DOHH2 (cell line): ENCODE results near the gene ATP6V0B.

ENCODE experiments used
- EZH2phosphoT487 ChIP-seq: fragments of 200-600 bp; sonication (generic); IDR thresholded peaks from 2 replicates; pipeline ENCODE4 v1.6.1; 2017; ENCODE audit warnings: borderline replicate concordance, mild to moderate bottlenecking, antibody characterized with exemption, low read length, moderate library complexity, mixed read lengths
- TF ChIP-seq, protein P1 (sequence below): fragments of 200-600 bp; sonication (generic); IDR thresholded peaks from one replicate; pipeline ENCODE4 v1.5.1; 2014; ENCODE audit warnings: antibody characterized with exemption, mild to moderate bottlenecking, low read depth, low read length; ENCODE audit not compliant: poor library complexity, severe bottlenecking

- TF ChIP-seq, protein P1, sequence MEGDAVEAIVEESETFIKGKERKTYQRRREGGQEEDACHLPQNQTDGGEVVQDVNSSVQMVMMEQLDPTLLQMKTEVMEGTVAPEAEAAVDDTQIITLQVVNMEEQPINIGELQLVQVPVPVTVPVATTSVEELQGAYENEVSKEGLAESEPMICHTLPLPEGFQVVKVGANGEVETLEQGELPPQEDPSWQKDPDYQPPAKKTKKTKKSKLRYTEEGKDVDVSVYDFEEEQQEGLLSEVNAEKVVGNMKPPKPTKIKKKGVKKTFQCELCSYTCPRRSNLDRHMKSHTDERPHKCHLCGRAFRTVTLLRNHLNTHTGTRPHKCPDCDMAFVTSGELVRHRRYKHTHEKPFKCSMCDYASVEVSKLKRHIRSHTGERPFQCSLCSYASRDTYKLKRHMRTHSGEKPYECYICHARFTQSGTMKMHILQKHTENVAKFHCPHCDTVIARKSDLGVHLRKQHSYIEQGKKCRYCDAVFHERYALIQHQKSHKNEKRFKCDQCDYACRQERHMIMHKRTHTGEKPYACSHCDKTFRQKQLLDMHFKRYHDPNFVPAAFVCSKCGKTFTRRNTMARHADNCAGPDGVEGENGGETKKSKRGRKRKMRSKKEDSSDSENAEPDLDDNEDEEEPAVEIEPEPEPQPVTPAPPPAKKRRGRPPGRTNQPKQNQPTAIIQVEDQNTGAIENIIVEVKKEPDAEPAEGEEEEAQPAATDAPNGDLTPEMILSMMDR = no peak
- no peak for TF ChIP-seq EZH2phosphoT487
Measured at GRCh38 chr1:43981135-43981491, 6.4 kb downstream of the ATP6V0B start.
